Spleen (tissue), 7 donors: ENCODE results near the gene GREB1.

Experiments
- CTCF ChIP-seq, 11 experiments: fragments of 200-600 bp in 7 of 11; fragments of 450-650 bp in 4 of 11; sonication (generic) in 4 of 11; IDR thresholded peaks in 8 of 11; conservative IDR thresholded peaks in 3 of 11; 1 replicate in 7 of 11; 2 replicates in 4 of 11; pipeline versions ENCODE4 v1.4.0 to v1.8.0; 2016 to 2021; ENCODE audit warnings: antibody characterized with exemption in 11 of 11, inconsistent platforms in 4 of 11, mild to moderate bottlenecking in 1 of 11
- POLR2A ChIP-seq, 3 donors: fragments of 450-650 bp; IDR thresholded peaks; one replicate each; pipeline ENCODE4 v1.5.1; 2017; ENCODE audit warnings: antibody characterized with exemption in 3 of 3, mild to moderate bottlenecking in 1 of 3
- donor health status: DM: no; HTN: no; CAD: no; lungs with moderate emphysema.
- donor health status: DM: no; HTN: no; CAD: no.
- donor health status: DM: no; HTN: no; CAD: no.

GRCh38 chr2:11507517-11507916 is 26.3 kb upstream of the GREB1 start:
- TF ChIP-seq CTCF (IDR thresholded peaks at IDR 0.05 in 8 of 11, conservative IDR thresholded peaks at IDR 0.05 in 3 of 11) (no peak), POLR2A (IDR thresholded peaks at IDR 0.05) (no peak)
